Effector memory CD4-positive, alpha-beta T cell (primary cell): Measurements from ENCODE around the gene SYDE1.
"Not testable (repeated sequence)": the region's sequence is repeated elsewhere in the genome, so short reads cannot be mapped to it uniquely, and the experiment has no call there.

Source experiments
- DNase-seq, 3 donors: peaks; one replicate each; pipeline ENCODE4 v3.0.0-alpha.2; 2020
- H3K27ac ChIP-seq: 2 replicates; pipeline ENCODE4 v1.7.0; 2013; ENCODE audit warnings: mild to moderate bottlenecking, low read length, moderate library complexity; ENCODE audit not compliant: insufficient read depth, poor library complexity, severe bottlenecking
- H3K27me3 ChIP-seq: replicated peaks from 2 replicates; pipeline ENCODE4 v1.7.0; 2013; ENCODE audit warnings: mild to moderate bottlenecking, low read length; ENCODE audit not compliant: insufficient read depth, control insufficient read depth, poor library complexity, severe bottlenecking
- H3K36me3 ChIP-seq: 2 replicates; pipeline ENCODE4 v1.7.0; 2013; ENCODE audit warnings: mild to moderate bottlenecking, low read length, moderate library complexity; ENCODE audit not compliant: control insufficient read depth, insufficient read depth
- H3K4me1 ChIP-seq: 2 replicates; pipeline ENCODE4 v1.7.0; 2013; ENCODE audit warnings: low read length, mild to moderate bottlenecking; ENCODE audit not compliant: control insufficient read depth, insufficient read depth, poor library complexity, severe bottlenecking
- H3K4me3 ChIP-seq: 2 replicates; pipeline ENCODE4 v1.7.0; 2013; ENCODE audit warnings: low read length, low read depth, mild to moderate bottlenecking; ENCODE audit not compliant: insufficient read depth, poor library complexity, severe bottlenecking
- H3K9me3 ChIP-seq: 2 replicates; pipeline ENCODE4 v1.7.0; 2013; ENCODE audit warnings: mild to moderate bottlenecking, low read length, moderate library complexity; ENCODE audit not compliant: control insufficient read depth
- total RNA-seq, 3 donors: gene quantifications; one replicate each; lab custom pipeline; 2026; lab: John Stamatoyannopoulos, UW

Gene SYDE1, protein sequence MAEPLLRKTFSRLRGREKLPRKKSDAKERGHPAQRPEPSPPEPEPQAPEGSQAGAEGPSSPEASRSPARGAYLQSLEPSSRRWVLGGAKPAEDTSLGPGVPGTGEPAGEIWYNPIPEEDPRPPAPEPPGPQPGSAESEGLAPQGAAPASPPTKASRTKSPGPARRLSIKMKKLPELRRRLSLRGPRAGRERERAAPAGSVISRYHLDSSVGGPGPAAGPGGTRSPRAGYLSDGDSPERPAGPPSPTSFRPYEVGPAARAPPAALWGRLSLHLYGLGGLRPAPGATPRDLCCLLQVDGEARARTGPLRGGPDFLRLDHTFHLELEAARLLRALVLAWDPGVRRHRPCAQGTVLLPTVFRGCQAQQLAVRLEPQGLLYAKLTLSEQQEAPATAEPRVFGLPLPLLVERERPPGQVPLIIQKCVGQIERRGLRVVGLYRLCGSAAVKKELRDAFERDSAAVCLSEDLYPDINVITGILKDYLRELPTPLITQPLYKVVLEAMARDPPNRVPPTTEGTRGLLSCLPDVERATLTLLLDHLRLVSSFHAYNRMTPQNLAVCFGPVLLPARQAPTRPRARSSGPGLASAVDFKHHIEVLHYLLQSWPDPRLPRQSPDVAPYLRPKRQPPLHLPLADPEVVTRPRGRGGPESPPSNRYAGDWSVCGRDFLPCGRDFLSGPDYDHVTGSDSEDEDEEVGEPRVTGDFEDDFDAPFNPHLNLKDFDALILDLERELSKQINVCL
- total RNA-seq = 0 to 0.19 (median 0) reads per million in 3 donors

DNA sequence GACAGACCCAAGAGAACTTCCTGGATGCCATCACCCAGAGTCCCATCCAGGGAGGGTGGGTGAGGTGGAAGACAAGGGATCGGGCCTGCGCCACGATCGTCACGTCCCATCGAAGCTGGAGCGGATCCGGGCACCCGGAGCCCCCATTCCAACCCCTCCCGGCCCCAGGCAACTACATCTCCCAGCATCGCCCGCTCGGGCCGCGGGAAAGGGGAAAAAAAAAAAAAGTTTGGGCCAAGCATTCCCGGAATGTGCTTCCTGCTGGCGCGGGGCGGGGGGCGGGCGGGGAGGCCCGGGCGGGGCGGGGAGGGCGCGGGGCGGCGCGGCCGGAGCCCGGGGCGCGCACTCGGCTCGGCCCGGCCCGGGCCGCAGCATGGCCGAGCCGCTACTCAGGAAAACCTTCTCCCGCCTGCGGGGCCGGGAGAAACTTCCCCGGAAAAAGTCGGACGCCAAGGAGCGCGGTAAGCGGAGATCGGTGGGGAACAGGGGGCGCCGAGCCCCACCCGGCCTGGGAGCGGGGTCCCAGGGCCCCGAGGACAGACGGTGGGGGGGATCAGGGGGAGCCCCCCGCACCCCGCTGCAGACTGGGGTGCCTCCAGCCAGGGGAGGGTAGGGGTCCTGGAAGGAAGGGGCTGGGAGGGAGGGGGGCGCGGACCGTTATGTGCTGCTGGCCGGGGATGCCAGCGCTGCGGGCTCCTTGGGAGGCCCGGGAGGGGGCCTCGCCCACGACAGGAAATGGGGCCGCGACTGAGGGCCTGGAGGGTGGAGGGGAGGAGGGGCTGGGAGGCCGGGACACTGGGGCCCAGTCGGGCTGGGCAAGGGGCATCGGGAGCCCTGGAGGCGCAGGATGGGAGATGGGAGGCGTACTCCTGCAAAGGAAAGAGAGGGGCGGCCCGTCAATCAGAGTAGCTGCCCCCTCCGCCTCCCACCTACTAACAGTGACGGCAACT lies at the start of gene SYDE1:
Gene SYDE1, plus strand, starts transcription at position 341 of the 950 bp plus-strand sequence. Its CDS starts 33 bp downstream, at position 374.
- Histone ChIP-seq H3K4me3 (peak within 1 kb of the TSS; percentile 17), H3K36me3 (no peaks in the 10 kb centered on the region)
- no peak for DNase-seq

DNA sequence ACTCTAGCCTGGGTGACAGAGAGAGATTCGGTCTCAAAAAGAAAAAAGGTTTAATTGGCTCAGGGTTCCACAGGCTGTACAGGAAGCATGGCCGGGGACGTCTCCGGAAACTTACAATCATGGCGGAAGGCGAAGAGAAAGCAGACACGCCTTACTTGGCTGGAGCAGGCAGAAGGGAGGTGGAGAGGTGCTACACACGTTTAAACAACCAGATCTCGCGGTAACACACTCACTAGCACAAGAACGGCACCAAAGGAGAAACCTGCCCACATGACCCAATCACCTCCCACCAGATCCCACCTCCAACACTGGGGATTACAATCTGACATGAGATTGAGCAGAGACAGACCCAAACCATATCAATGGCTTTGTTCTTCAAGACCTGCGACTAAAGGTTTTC lies 45.2 kb upstream of the SYDE1 start:
- Histone ChIP-seq H3K36me3 (no peaks in the 10 kb centered on the region), H3K4me3 (no peak overlapping the region), H3K9me3 (no peaks in the 10 kb centered on the region), H3K27me3 (no peaks in the 10 kb centered on the region), H3K27ac (no peak overlapping the region), H3K4me1 (no peaks in the 10 kb centered on the region)
- DNase-seq = no peak

More for the DNA sequence above, at the start of gene SYDE1:
- H3K9me3 ChIP-seq = peaks cover 6% of the 10 kb centered on the region
- H3K27ac ChIP-seq = no peak within 1 kb of the TSS
- no peaks in the 10 kb centered on the region for H3K27me3 ChIP-seq
- peaks cover 8% of the 10 kb centered on the region for H3K4me1 ChIP-seq

DNA sequence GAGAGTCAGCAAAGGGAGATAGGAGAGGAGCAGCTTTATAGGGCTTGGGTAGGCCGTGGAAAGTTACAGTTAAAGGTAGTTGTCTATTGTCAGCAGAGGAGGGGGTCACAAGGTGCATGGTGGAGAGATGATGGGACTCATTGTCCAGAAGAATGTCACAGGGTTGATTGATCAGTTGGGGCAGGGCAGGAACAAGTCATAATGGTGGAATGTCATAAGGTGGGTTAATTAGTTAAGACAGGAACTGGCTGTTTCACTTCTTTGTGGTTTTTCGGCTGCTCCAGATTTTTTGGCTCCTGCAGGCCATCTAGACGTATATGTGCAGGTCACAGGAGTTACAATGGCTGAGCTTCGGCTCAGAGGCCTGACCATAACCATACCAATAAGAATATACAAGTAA lies 36.8 kb upstream of the SYDE1 start:
- H3K9me3 ChIP-seq, DNase-seq, H3K27ac ChIP-seq, H3K36me3 ChIP-seq, H3K4me3 ChIP-seq, H3K27me3 ChIP-seq, H3K4me1 ChIP-seq: not testable (repeated sequence)

DNA sequence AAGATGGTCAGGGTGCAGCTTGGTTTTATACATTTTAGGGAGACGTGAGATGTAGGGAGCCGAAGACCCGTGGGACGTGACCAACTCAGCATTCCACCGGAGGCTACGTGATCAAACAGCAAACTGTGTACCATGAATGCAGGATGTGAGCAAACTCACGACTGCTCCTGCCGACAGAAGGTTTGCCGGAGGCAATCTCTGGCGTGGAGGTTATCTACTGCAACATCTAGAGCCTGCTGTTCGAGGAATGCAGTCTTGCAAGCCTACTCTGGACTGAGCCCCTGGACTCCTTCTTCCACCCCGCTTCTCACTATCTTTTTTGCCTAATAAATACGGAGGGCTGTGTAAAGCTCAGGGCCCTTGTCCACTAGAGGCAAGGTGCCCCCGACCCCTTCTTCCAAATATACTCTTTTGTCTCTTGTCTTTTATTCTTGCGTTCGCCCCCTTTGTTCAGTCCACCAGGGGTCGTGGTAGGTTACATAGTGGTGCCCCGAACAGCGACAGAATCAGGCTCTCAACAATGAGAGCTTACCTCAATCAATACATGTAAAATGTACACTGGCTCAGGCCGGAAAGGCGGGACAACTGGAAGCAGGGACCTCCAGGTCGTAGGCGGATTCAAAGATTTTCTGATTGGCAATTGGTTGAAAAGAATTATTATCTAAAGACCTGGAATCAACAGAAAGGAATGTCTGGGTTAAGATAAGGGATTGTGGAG lies 34.1 kb upstream of the SYDE1 start:
- H3K4me3 ChIP-seq = no peak overlapping the region
- H3K27ac ChIP-seq = no peak overlapping the region

DNA sequence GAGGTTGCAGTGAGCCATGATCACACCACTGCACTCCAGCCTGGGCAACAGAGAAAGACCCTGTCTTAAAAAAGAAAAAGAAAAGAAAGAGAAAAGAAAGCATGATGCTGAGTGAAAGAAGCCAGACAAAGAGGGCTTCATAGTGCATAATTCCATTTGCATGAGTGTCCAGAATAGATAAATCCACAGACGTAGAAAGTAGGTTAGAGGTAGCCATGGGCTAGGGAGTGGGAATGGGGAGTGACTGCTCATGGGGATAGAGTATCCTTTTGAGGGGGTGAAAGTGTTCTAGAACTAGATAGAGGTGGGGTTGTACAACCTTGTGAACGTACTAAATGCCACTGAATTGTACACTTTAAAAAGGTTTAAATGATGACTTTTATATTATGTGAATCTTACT lies 32.8 kb upstream of the SYDE1 start:
- Histone ChIP-seq H3K27ac (no peak overlapping the region), H3K27me3 (no peaks in the 10 kb centered on the region), H3K9me3 (no peaks in the 10 kb centered on the region), H3K4me3 (no peak overlapping the region), H3K36me3 (no peaks in the 10 kb centered on the region), H3K4me1 (no peaks in the 10 kb centered on the region)
- DNase-seq = no peak

More for the DNA sequence above, 34.1 kb upstream of the SYDE1 start:
- H3K27me3 ChIP-seq = no peaks in the 10 kb centered on the region
- H3K4me1 ChIP-seq = no peaks in the 10 kb centered on the region
- H3K9me3 ChIP-seq = no peaks in the 10 kb centered on the region
- no peak for DNase-seq
- no peaks in the 10 kb centered on the region for H3K36me3 ChIP-seq

DNA sequence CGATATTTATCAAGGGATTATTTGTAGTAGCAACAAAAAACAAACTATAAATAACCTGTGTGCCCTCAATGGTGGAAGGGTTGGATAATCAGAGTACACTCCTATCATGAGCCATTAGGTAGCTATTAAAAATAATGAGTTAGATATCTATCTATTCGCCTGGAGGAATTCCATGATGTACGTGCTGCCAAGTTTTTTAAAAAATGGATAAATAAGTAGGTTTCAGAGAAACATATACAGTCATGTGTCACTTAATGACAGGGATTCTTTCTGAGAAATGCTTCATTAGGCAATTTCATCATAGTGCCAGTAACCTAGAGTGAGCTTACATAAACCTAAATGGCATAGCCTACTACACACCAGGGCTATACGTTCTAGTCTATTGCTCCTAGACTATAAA lies 31.4 kb upstream of the SYDE1 start:
- no peaks in the 10 kb centered on the region for H3K36me3 ChIP-seq
- H3K27ac ChIP-seq = no peak overlapping the region
- H3K27me3 ChIP-seq = no peaks in the 10 kb centered on the region
- no peaks in the 10 kb centered on the region for H3K4me1 ChIP-seq
- no peak for DNase-seq
- H3K4me3 ChIP-seq = no peak overlapping the region
- H3K9me3 ChIP-seq = no peaks in the 10 kb centered on the region

DNA sequence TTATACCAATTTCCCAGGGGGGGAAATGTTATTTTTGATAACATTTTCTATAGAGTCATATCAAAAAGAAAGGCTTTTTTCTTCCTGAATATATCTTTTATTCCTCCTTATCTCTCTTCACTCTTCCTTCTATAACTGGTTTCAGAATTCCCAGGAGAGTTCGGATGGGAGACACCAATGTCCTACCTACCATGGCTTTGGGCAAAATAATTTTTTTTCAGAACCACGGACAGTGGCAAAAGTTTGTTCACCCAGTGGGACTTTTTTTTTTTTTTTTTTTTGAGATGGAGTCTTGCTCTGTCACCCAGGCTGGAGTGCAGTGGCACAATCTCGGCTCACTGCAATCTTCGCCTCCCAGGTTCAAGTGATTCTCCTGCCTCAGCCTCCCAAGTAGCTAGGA lies 27.2 kb upstream of the SYDE1 start:
- not testable (repeated sequence) for H3K27ac ChIP-seq, H3K4me3 ChIP-seq, H3K36me3 ChIP-seq, DNase-seq, H3K27me3 ChIP-seq, H3K4me1 ChIP-seq, H3K9me3 ChIP-seq

DNA sequence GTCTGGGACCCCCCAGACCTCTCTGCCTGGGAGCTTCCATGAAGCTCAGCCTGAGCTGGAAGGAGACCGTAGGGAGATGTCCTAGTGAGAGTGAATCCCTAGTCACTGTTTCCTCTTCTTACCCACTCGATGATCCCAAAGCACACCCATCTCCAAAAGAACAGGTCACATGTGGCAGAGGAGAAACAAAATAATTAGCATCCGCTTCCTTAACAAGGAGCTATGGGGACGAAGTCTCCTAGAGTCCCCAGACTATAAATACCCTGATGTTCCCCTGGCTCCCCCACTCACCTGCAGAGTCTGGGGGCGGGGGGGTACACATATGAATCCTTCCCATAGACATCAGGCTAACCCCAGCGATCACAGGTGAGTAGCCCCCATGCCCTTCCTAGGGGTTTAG lies 25.3 kb upstream of the SYDE1 start, which contains the start of gene OR1I1:
Gene OR1I1, plus strand, starts transcription at position 301 of the 400 bp plus-strand sequence. CDS start 4,855 bp downstream, outside the sequence.
- Histone ChIP-seq H3K36me3 (no peaks in the 10 kb centered on the region), H3K4me3 (no peak within 1 kb of the TSS), H3K9me3 (no peaks in the 10 kb centered on the region), H3K4me1 (no peaks in the 10 kb centered on the region), H3K27me3 (peaks cover 2% of the 10 kb centered on the region), H3K27ac (no peak within 1 kb of the TSS)
- DNase-seq = no peak

DNA sequence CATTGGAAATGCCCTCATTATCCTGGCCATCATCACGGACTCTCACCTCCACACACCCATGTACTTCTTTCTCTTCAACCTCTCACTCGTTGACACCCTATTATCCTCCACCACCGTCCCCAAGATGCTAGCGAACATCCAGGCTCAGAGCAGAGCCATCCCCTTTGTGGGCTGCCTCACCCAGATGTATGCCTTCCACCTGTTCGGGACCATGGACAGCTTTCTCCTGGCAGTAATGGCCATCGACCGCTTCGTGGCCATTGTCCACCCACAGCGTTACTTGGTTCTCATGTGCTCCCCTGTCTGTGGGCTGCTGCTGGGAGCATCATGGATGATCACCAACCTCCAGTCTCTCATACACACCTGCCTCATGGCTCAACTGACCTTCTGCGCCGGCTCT lies 20.0 kb upstream of the SYDE1 start:
- Histone ChIP-seq H3K27ac (no peak overlapping the region), H3K9me3 (no peaks in the 10 kb centered on the region), H3K27me3 (peaks cover 1% of the 10 kb centered on the region), H3K36me3 (no peaks in the 10 kb centered on the region), H3K4me3 (no peak overlapping the region), H3K4me1 (no peaks in the 10 kb centered on the region)
- DNase-seq = no peak
